IPS DF 6.9 (cell line): ENCODE data around the gene IFNL1.
"Not testable (repeated sequence)": the region's sequence is repeated elsewhere in the genome, so short reads cannot be mapped to it uniquely, and the experiment has no call there.

Experiments
- DNase-seq: peaks from one replicate; pipeline ENCODE4 v3.0.0-alpha.2; 2013; ENCODE audit warnings: low read depth, low spot score
- H3K27ac ChIP-seq: one replicate; pipeline ENCODE4 v1.5.1; 2013; ENCODE audit warnings: low read length, control low read depth
- H3K27me3 ChIP-seq: 2 replicates; pipeline ENCODE4 v1.6.1; 2013; ENCODE audit warnings: mild to moderate bottlenecking, low read length; ENCODE audit not compliant: control insufficient read depth, insufficient read depth
- H3K36me3 ChIP-seq: 2 replicates; pipeline ENCODE4 v1.6.1; 2013; ENCODE audit warnings: low read length; ENCODE audit not compliant: control insufficient read depth, insufficient read depth
- H3K4me1 ChIP-seq: 2 replicates; pipeline ENCODE4 v1.6.1; 2013; ENCODE audit warnings: low read length; ENCODE audit not compliant: control insufficient read depth, insufficient read depth
- H3K4me3 ChIP-seq: 2 replicates; pipeline ENCODE4 v1.5.1; 2013; ENCODE audit warnings: mild to moderate bottlenecking, low read length
- H3K9me3 ChIP-seq: 2 replicates; pipeline ENCODE4 v1.6.1; 2013; ENCODE audit warnings: low read length, inconsistent platforms; ENCODE audit not compliant: control insufficient read depth, insufficient read depth
- WGBS: extraction: QIAGEN DNeasy Blood & Tissue Kit; methylation state at CpG from one replicate; pipeline ENCODE4 v1.1.7; 2013; ENCODE audit warnings: mixed read lengths, missing lambda C conversion rate; ENCODE audit not compliant: insufficient read length, insufficient coverage; 5-methylcytosine and 5-hydroxymethylcytosine counted together

Gene IFNL1

GRCh38 chr19:39270036-39270871 lies 26.0 kb upstream of the IFNL1 start:
- Histone ChIP-seq H3K27me3 (peaks cover 6% of the 10 kb centered on the region), H3K4me3 (no peak overlapping the region), H3K36me3 (no peaks in the 10 kb centered on the region), H3K9me3 (no peaks in the 10 kb centered on the region), H3K4me1 (no peaks in the 10 kb centered on the region; the same call in 1 of the 2 replicates), H3K27ac (no peak overlapping the region)
- no CpG with 5 or more reads among the region's 9 CpGs for WGBS
- DNase-seq: no peak

GRCh38 chr19:39273859-39274258 lies 22.3 kb upstream of the IFNL1 start:
- H3K36me3 ChIP-seq, H3K27ac ChIP-seq, H3K27me3 ChIP-seq, H3K4me1 ChIP-seq, DNase-seq, H3K4me3 ChIP-seq, H3K9me3 ChIP-seq: not testable (repeated sequence)
- no CpG with 5 or more reads among the region's 5 CpGs for WGBS

- Histone ChIP-seq H3K9me3 (no peaks in the 10 kb centered on the region), H3K36me3 (no peaks in the 10 kb centered on the region), H3K27ac (no peak overlapping the region), H3K27me3 (no peaks in the 10 kb centered on the region), H3K4me3 (no peak overlapping the region), H3K4me1 (no peaks in the 10 kb centered on the region)
- DNase-seq: no peak
- 100% methylated on average over 2 of the region's 5 CpGs for WGBS
Observed at GRCh38 chr19:39275578-39275977, 20.6 kb upstream of the IFNL1 start.

- no peaks in the 10 kb centered on the region for H3K36me3 ChIP-seq
- H3K4me3 ChIP-seq: no peak overlapping the region
- no CpG with 5 or more reads among the region's 5 CpGs for WGBS
- H3K9me3 ChIP-seq: no peaks in the 10 kb centered on the region
- H3K27ac ChIP-seq: no peak overlapping the region
- no peak for DNase-seq
- no peaks in the 10 kb centered on the region for H3K27me3 ChIP-seq
- H3K4me1 ChIP-seq: no peaks in the 10 kb centered on the region
Observed at GRCh38 chr19:39276740-39277139, 19.5 kb upstream of the IFNL1 start.

GRCh38 chr19:39277598-39277997 lies 18.6 kb upstream of the IFNL1 start:
- no peaks in the 10 kb centered on the region for H3K27me3 ChIP-seq
- no CpG with 5 or more reads among the region's 7 CpGs for WGBS

GRCh38 chr19:39282021-39282420 lies 14.2 kb upstream of the IFNL1 start:
- DNase-seq: no peak
- no peak overlapping the region for H3K27ac ChIP-seq
- H3K36me3 ChIP-seq: no peaks in the 10 kb centered on the region
- H3K4me1 ChIP-seq: no peaks in the 10 kb centered on the region
- no peaks in the 10 kb centered on the region for H3K27me3 ChIP-seq
- H3K9me3 ChIP-seq: no peaks in the 10 kb centered on the region
- no CpG with 5 or more reads among the region's 1 CpG for WGBS
- no peak overlapping the region for H3K4me3 ChIP-seq

More at GRCh38 chr19:39277598-39277997, 18.6 kb upstream of the IFNL1 start:
- DNase-seq: no peak
- Histone ChIP-seq H3K9me3 (no peaks in the 10 kb centered on the region), H3K36me3 (no peaks in the 10 kb centered on the region), H3K4me3 (no peak overlapping the region), H3K27ac (no peak overlapping the region), H3K4me1 (no peaks in the 10 kb centered on the region)

GRCh38 chr19:39284032-39284431 lies 12.2 kb upstream of the IFNL1 start:
- H3K27me3 ChIP-seq: no peaks in the 10 kb centered on the region
- no CpG with 5 or more reads among the region's 1 CpG for WGBS
- H3K4me1 ChIP-seq: no peaks in the 10 kb centered on the region

GRCh38 chr19:39293394-39293793 lies 2.8 kb upstream of the IFNL1 start:
- no peak for DNase-seq
- H3K4me3 ChIP-seq: no peak overlapping the region
- no peaks in the 10 kb centered on the region; the same call in 1 of the 2 replicates for H3K27me3 ChIP-seq
- H3K4me1 ChIP-seq: no peaks in the 10 kb centered on the region
- H3K36me3 ChIP-seq: no peaks in the 10 kb centered on the region
- H3K27ac ChIP-seq: no peak overlapping the region
- WGBS: no CpG with 5 or more reads among the region's 4 CpGs
- H3K9me3 ChIP-seq: no peaks in the 10 kb centered on the region

More at GRCh38 chr19:39284032-39284431, 12.2 kb upstream of the IFNL1 start:
- H3K36me3 ChIP-seq: no peaks in the 10 kb centered on the region
- H3K9me3 ChIP-seq: no peaks in the 10 kb centered on the region
- DNase-seq: no peak
- no peak overlapping the region for H3K4me3 ChIP-seq
- no peak overlapping the region for H3K27ac ChIP-seq

GRCh38 chr19:39296906-39297305 lies 699 bp downstream of the IFNL1 start:
- Histone ChIP-seq H3K27me3 (no peaks in the 10 kb centered on the region), H3K4me3 (no peak overlapping the region), H3K27ac (no peak overlapping the region), H3K9me3 (no peaks in the 10 kb centered on the region), H3K36me3 (no peaks in the 10 kb centered on the region), H3K4me1 (no peaks in the 10 kb centered on the region)
- WGBS: no CpG with 5 or more reads among the region's 4 CpGs
- no peak for DNase-seq

GRCh38 chr19:39297931-39298634 lies 1.9 kb downstream of the IFNL1 start:
- no CpG with 5 or more reads among the region's 17 CpGs for WGBS
- no peak for DNase-seq
- H3K9me3 ChIP-seq: no peaks in the 10 kb centered on the region
- no peaks in the 10 kb centered on the region for H3K36me3 ChIP-seq
- H3K4me3 ChIP-seq: no peak overlapping the region
- no peaks in the 10 kb centered on the region for H3K27me3 ChIP-seq
- no peaks in the 10 kb centered on the region for H3K4me1 ChIP-seq
- no peak overlapping the region for H3K27ac ChIP-seq
